ENCODE data around the gene MPP3. TPM values are rescaled to one million over a fixed set of nuclear protein-coding genes. Genes with fewer than 3 reads are reported as not detected.

MPP3 gene
- total RNA-seq, 3 donors from 2014 or later (not counting 1 experiment from before 2014, with no cell fraction given): not detected

GRCh38 chr17:43768943-43769342 is 64.0 kb downstream of the MPP3 start:
- Histone ChIP-seq H3K9me3 (ENCODE audit: control insufficient read depth, insufficient read depth, low read length) (no peaks in the 10 kb centered on the region), H3K27me3 (ENCODE audit: control insufficient read depth, insufficient read depth, low read length) (no peaks in the 10 kb centered on the region), H3K27ac (ENCODE audit: low read length) (no peak overlapping the region), H3K4me3 (ENCODE audit: low read length) (no peak overlapping the region), H3K36me3 (ENCODE audit: control insufficient read depth, insufficient read depth, low read length) (no peaks in the 10 kb centered on the region), H3K4me1 (ENCODE audit: control insufficient read depth, insufficient read depth, low read length) (peaks cover 18% of the 10 kb centered on the region)
- Mint-ChIP-seq H3K4me3 (no peak overlapping the region), H3K27me3 (ENCODE audit: low read depth in 2 of 2) (peaks cover 4 to 10% of the 10 kb centered on the region in 2 donors), H3K36me3 (no peaks in the 10 kb centered on the region), H3K27ac (no peak overlapping the region), H3K9me3 (no peaks in the 10 kb centered on the region), H3K4me1 (peaks cover 4 to 17% of the 10 kb centered on the region in 2 donors)
- DNase-seq (no peak), ATAC-seq (no peak)
- 94% methylated on average over 6 of the region's 7 CpGs for WGBS (ENCODE audit: insufficient coverage)
- intact Hi-C loops (cut with micrococcal nuclease): no loop called here
- no peak for TF ChIP-seq CTCF (IDR thresholded peaks at IDR 0.05)

- WGBS (ENCODE audit: insufficient coverage): 33% methylated on average over 9 of the region's 9 CpGs
- ATAC-seq: no peak
- no peak overlapping the region for H3K27ac ChIP-seq (ENCODE audit: low read length)
These were observed 64.6 kb downstream of the MPP3 start for GRCh38 chr17:43768382-43768781.

GRCh38 chr17:43767713-43768059 is 65.3 kb downstream of the MPP3 start:
- peaks cover 4 to 10% of the 10 kb centered on the region in 2 donors for H3K27me3 Mint-ChIP-seq (ENCODE audit: low read depth in 2 of 2)
- no peaks in the 10 kb centered on the region for H3K36me3 ChIP-seq (ENCODE audit: control insufficient read depth, insufficient read depth, low read length)
- H3K4me1 ChIP-seq (ENCODE audit: control insufficient read depth, insufficient read depth, low read length): peaks cover 6% of the 10 kb centered on the region
- no peaks in the 10 kb centered on the region for H3K27me3 ChIP-seq (ENCODE audit: control insufficient read depth, insufficient read depth, low read length)
- no peaks in the 10 kb centered on the region for H3K36me3 Mint-ChIP-seq
- no peak overlapping the region for H3K4me3 ChIP-seq (ENCODE audit: low read length)
- DNase-seq (no peak), ATAC-seq (no peak)
- intact Hi-C loops (cut with micrococcal nuclease): no loop called here
- H3K27ac Mint-ChIP-seq: no peak overlapping the region
- no peaks in the 10 kb centered on the region for H3K9me3 ChIP-seq (ENCODE audit: control insufficient read depth, insufficient read depth, low read length)
- no peaks in the 10 kb centered on the region for H3K9me3 Mint-ChIP-seq
- H3K4me3 Mint-ChIP-seq: no peak overlapping the region
- WGBS (ENCODE audit: insufficient coverage): 88% methylated on average over 5 of the region's 5 CpGs
- H3K4me1 Mint-ChIP-seq: peaks cover 0 to 5% of the 10 kb centered on the region in 2 donors
- no peak overlapping the region for H3K27ac ChIP-seq (ENCODE audit: low read length)
- TF ChIP-seq CTCF (IDR thresholded peaks at IDR 0.05): no peak

More at GRCh38 chr17:43768382-43768781, 64.6 kb downstream of the MPP3 start:
- Mint-ChIP-seq H3K4me3 (no peak overlapping the region), H3K36me3 (no peaks in the 10 kb centered on the region), H3K9me3 (no peaks in the 10 kb centered on the region), H3K27ac (no peak overlapping the region), H3K27me3 (ENCODE audit: low read depth in 2 of 2) (peaks cover 4 to 10% of the 10 kb centered on the region in 2 donors), H3K4me1 (peaks cover 2 to 12% of the 10 kb centered on the region in 2 donors)
- no peaks in the 10 kb centered on the region for H3K36me3 ChIP-seq (ENCODE audit: control insufficient read depth, insufficient read depth, low read length)
- H3K4me1 ChIP-seq (ENCODE audit: control insufficient read depth, insufficient read depth, low read length): peaks cover 13% of the 10 kb centered on the region
- no peaks in the 10 kb centered on the region for H3K27me3 ChIP-seq (ENCODE audit: control insufficient read depth, insufficient read depth, low read length)
- H3K9me3 ChIP-seq (ENCODE audit: control insufficient read depth, insufficient read depth, low read length): no peaks in the 10 kb centered on the region
- no peak for DNase-seq
- no peak overlapping the region for H3K4me3 ChIP-seq (ENCODE audit: low read length)
- no peak for TF ChIP-seq CTCF (IDR thresholded peaks at IDR 0.05)
- intact Hi-C loops (cut with micrococcal nuclease): no loop called here

GRCh38 chr17:43767053-43767712 is 65.8 kb downstream of the MPP3 start:
- Mint-ChIP-seq H3K27me3 (ENCODE audit: low read depth in 2 of 2) (peaks cover 4 to 10% of the 10 kb centered on the region in 2 donors), H3K4me3 (no peak overlapping the region), H3K4me1 (peaks cover 0 to under 1% of the 10 kb centered on the region in 2 donors), H3K36me3 (no peaks in the 10 kb centered on the region), H3K9me3 (no peaks in the 10 kb centered on the region), H3K27ac (no peak overlapping the region)
- H3K36me3 ChIP-seq (ENCODE audit: control insufficient read depth, insufficient read depth, low read length): no peaks in the 10 kb centered on the region
- no peak overlapping the region for H3K4me3 ChIP-seq (ENCODE audit: low read length)
- DNase-seq: no peak
- intact Hi-C loops (cut with micrococcal nuclease): no loop called here
- ATAC-seq: no peak
- 91% methylated on average over 6 of the region's 6 CpGs for WGBS (ENCODE audit: insufficient coverage)
- no peaks in the 10 kb centered on the region for H3K9me3 ChIP-seq (ENCODE audit: control insufficient read depth, insufficient read depth, low read length)
- H3K4me1 ChIP-seq (ENCODE audit: control insufficient read depth, insufficient read depth, low read length): peaks cover under 1% of the 10 kb centered on the region
- no peak for TF ChIP-seq CTCF (IDR thresholded peaks at IDR 0.05)
- no peak overlapping the region for H3K27ac ChIP-seq (ENCODE audit: low read length)
- H3K27me3 ChIP-seq (ENCODE audit: control insufficient read depth, insufficient read depth, low read length): no peaks in the 10 kb centered on the region
